Neural progenitor cell (in vitro differentiated cells): ENCODE results near the gene LYG1. TPM values are rescaled to one million over a fixed set of nuclear protein-coding genes. Genes with fewer than 3 reads are reported as not detected.

Experiments
- DNase-seq: peaks from one replicate; pipeline ENCODE4 v3.0.0-alpha.2; 2016; ENCODE audit warnings: low spot score
- H2AFZ ChIP-seq: fragments of 200-600 bp; sonication (generic); replicated peaks from 2 replicates; pipeline ENCODE4 v1.6.1; 2016; ENCODE audit warnings: antibody characterized with exemption
- H3F3A ChIP-seq: fragments of 200-600 bp; sonication (generic); 2 replicates; pipeline ENCODE4 v1.6.1; 2016; ENCODE audit warnings: antibody characterized with exemption, low read depth
- H3K27ac ChIP-seq: fragments of 200-600 bp; sonication (generic); 2 replicates; pipeline ENCODE4 v1.5.1; 2016; ENCODE audit warnings: mild to moderate bottlenecking
- H3K27me3 ChIP-seq: fragments of 200-600 bp; sonication (generic); 2 replicates; pipeline ENCODE4 v1.6.1; 2016; ENCODE audit warnings: mild to moderate bottlenecking, moderate library complexity
- H3K36me3 ChIP-seq: fragments of 200-600 bp; sonication (generic); 2 replicates; pipeline ENCODE4 v1.5.1; 2016
- H3K4me1 ChIP-seq: fragments of 200-600 bp; sonication (generic); 2 replicates; pipeline ENCODE4 v1.6.1; 2016; ENCODE audit warnings: mixed run types
- H3K4me2 ChIP-seq: fragments of 200-600 bp; sonication (generic); 2 replicates; pipeline ENCODE4 v1.6.1; 2016
- H3K4me3 ChIP-seq: fragments of 200-600 bp; sonication (generic); 2 replicates; pipeline ENCODE4 v1.5.1; 2016
- H3K79me2 ChIP-seq: fragments of 200-600 bp; sonication (generic); 2 replicates; pipeline ENCODE4 v1.6.1; 2016; ENCODE audit warnings: low read depth
- H3K9ac ChIP-seq: fragments of 200-600 bp; sonication (generic); 2 replicates; pipeline ENCODE4 v1.6.1; 2016
- H3K9me3 ChIP-seq: fragments of 200-600 bp; sonication (generic); 2 replicates; pipeline ENCODE4 v1.5.1; 2016; ENCODE audit warnings: low read depth
- H4K20me1 ChIP-seq: fragments of 200-600 bp; sonication (generic); 2 replicates; pipeline ENCODE4 v1.6.1; 2016; ENCODE audit warnings: low read depth
- H3K27ac Mint-ChIP-seq: 3 replicates; pipeline ENCODE4 v1.8.0; 2021; ENCODE audit warnings: mixed read lengths
- H3K27me3 Mint-ChIP-seq: 2 replicates; pipeline ENCODE4 v1.8.0; 2022; ENCODE audit warnings: low read depth, mild to moderate bottlenecking, inconsistent platforms, moderate library complexity, mixed read lengths; ENCODE audit not compliant: insufficient read depth
- H3K36me3 Mint-ChIP-seq: 3 replicates; pipeline ENCODE4 v1.8.0; 2021; ENCODE audit warnings: mixed read lengths
- H3K4me1 Mint-ChIP-seq: 3 replicates; pipeline ENCODE4 v1.8.0; 2021; ENCODE audit warnings: mixed read lengths
- H3K4me3 Mint-ChIP-seq: 3 replicates; pipeline ENCODE4 v1.8.0; 2021; ENCODE audit warnings: mild to moderate bottlenecking, moderate library complexity, mixed read lengths
- H3K9me3 Mint-ChIP-seq: 3 replicates; pipeline ENCODE4 v1.8.0; 2020; ENCODE audit warnings: mixed read lengths
- EZH2 ChIP-seq: fragments of 200-600 bp; sonication (generic); IDR thresholded peaks from 2 replicates; pipeline ENCODE4 v1.6.1; 2017; ENCODE audit warnings: antibody characterized with exemption, mild to moderate bottlenecking, moderate library complexity
- EZH2phosphoT487 ChIP-seq: fragments of 200-600 bp; sonication (generic); IDR thresholded peaks from 2 replicates; pipeline ENCODE4 v1.6.1; 2017; ENCODE audit warnings: antibody characterized with exemption
- total RNA-seq: library from RNA; depleted of rRNA; stranded (reverse); fragments of >200 nt; gene quantifications from 2 replicates; pipeline ENCODE4 v1.2.3, GENCODE V29; 2015; ENCODE audit warnings: low replicate concordance
- TF ChIP-seq, protein P1 (sequence below): fragments of 200-600 bp; sonication (generic); IDR thresholded peaks from 2 replicates; pipeline ENCODE4 v1.5.1; 2017; ENCODE audit warnings: antibody characterized with exemption, mild to moderate bottlenecking

Gene LYG1
- total RNA-seq, 1 donor from 2014 or later: 2.1 TPM

DNA sequence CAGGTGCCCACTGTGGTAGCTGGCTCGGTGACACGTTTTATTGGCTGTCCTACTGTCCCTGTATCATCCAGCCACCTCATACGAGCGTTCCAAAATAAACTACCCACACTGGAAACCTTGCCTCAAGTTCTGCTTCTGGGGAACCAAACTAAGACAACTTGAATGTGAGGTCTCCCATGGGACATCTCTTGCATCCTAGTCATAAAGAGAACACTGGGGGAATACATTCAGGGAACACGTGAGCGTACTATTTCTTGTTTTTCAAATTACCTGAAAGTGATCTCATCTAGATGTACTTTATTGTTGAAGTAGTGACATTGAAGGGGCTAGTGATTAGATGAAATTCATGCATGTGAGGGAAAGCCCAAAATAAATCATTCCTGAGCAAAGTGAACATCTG, 60.6 kb downstream of the LYG1 start:
- Mint-ChIP-seq H3K27me3 (peaks cover 8% of the 10 kb centered on the region), H3K36me3 (no peaks in the 10 kb centered on the region), H3K4me1 (no peaks in the 10 kb centered on the region), H3K9me3 (no peaks in the 10 kb centered on the region), H3K4me3 (no peak overlapping the region), H3K27ac (no peak overlapping the region)
- Histone ChIP-seq H3K9me3 (no peaks in the 10 kb centered on the region), H3K27ac (no peak overlapping the region), H3K9ac (no peak overlapping the region), H3K27me3 (no peaks in the 10 kb centered on the region), H3K79me2 (no peaks in the 10 kb centered on the region), H3K4me2 (no peak overlapping the region), H3K36me3 (no peaks in the 10 kb centered on the region), H4K20me1 (no peaks in the 10 kb centered on the region), H3K4me3 (no peak overlapping the region), H3K4me1 (peaks cover 11% of the 10 kb centered on the region), H2AFZ (no peak overlapping the region), H3F3A (no peaks in the 10 kb centered on the region)
- TF ChIP-seq EZH2phosphoT487: no peak
- no peak for TF ChIP-seq EZH2
- TF ChIP-seq, protein P1, sequence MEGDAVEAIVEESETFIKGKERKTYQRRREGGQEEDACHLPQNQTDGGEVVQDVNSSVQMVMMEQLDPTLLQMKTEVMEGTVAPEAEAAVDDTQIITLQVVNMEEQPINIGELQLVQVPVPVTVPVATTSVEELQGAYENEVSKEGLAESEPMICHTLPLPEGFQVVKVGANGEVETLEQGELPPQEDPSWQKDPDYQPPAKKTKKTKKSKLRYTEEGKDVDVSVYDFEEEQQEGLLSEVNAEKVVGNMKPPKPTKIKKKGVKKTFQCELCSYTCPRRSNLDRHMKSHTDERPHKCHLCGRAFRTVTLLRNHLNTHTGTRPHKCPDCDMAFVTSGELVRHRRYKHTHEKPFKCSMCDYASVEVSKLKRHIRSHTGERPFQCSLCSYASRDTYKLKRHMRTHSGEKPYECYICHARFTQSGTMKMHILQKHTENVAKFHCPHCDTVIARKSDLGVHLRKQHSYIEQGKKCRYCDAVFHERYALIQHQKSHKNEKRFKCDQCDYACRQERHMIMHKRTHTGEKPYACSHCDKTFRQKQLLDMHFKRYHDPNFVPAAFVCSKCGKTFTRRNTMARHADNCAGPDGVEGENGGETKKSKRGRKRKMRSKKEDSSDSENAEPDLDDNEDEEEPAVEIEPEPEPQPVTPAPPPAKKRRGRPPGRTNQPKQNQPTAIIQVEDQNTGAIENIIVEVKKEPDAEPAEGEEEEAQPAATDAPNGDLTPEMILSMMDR: no peak
- DNase-seq: no peak

DNA sequence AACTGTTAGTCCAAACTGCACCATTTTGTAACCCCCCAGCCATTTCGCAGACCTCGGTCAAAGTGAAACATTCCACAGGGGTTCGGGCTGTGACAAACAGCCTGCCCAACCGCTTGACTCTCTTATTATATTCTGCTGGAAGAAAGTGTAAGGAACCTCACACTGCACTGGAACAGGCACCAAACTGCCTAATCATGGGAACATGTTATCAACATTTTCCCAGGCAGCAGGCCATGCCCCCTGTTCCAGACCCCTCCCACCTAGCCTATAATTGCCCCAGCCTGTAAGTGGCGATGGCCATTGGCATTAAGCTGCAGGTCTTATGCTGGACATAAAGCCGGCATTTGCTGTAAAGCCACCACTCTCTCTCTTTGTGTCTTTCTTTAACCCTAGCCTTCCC, 62.4 kb downstream of the LYG1 start:
- peaks cover 11% of the 10 kb centered on the region for H3K4me1 ChIP-seq
- H3K9me3 ChIP-seq: no peaks in the 10 kb centered on the region
- no peaks in the 10 kb centered on the region for H3K79me2 ChIP-seq
- no peaks in the 10 kb centered on the region for H3K36me3 ChIP-seq
- no peaks in the 10 kb centered on the region for H4K20me1 ChIP-seq
- Mint-ChIP-seq H3K36me3 (no peaks in the 10 kb centered on the region), H3K27ac (peak overlapping the region; percentile 17), H3K4me3 (no peak overlapping the region), H3K4me1 (no peaks in the 10 kb centered on the region), H3K9me3 (peaks cover 2% of the 10 kb centered on the region), H3K27me3 (peaks cover 8% of the 10 kb centered on the region)
- H3K27ac ChIP-seq: no peak overlapping the region
- no peak overlapping the region for H3K4me2 ChIP-seq
- no peak overlapping the region for H3K4me3 ChIP-seq
- no peak overlapping the region for H3K9ac ChIP-seq
- no peak for DNase-seq
- H3F3A ChIP-seq: no peaks in the 10 kb centered on the region
- TF ChIP-seq EZH2phosphoT487 (no peak), EZH2 (no peak)
- TF ChIP-seq, protein P1: no peak
- H3K27me3 ChIP-seq: no peaks in the 10 kb centered on the region
- no peak overlapping the region for H2AFZ ChIP-seq

Other genes starting within 250 kb of the LYG1 start
- 5.6 and 5.8 TPM in 2 replicates for gene C2orf15, start 159.5 kb downstream of the LYG1 start, total RNA-seq
- gene TSGA10, start 146.3 kb downstream of the LYG1 start, total RNA-seq: 5.8 and 6.6 TPM in 2 replicates
- 9.1 and 9.6 TPM in 2 replicates for gene LIPT1, start 146.2 kb downstream of the LYG1 start, total RNA-seq
- 51.6 and 82.3 TPM in 2 replicates for gene MITD1, start 120.1 kb downstream of the LYG1 start, total RNA-seq
- 67.9 and 110 TPM in 2 replicates for gene MRPL30, start 120.0 kb downstream of the LYG1 start, total RNA-seq
- gene LYG2, start 45.5 kb downstream of the LYG1 start, total RNA-seq: not detected in 2 replicates
- gene TXNDC9, start 35.1 kb upstream of the LYG1 start, total RNA-seq: 59.7 and 109 TPM in 2 replicates
- 13.4 and 26.8 TPM in 2 replicates for gene EIF5B, start 36.2 kb upstream of the LYG1 start, total RNA-seq
- gene REV1, start 188.8 kb upstream of the LYG1 start, total RNA-seq: 42.3 and 51.9 TPM in 2 replicates